Stimulated activated CD4-positive, alpha-beta T cell treated with anti-CD3 and anti-CD28 coated beads, Interleukin-1b, Interleukin-23, amount 100 ng/mL, for 48 hours (primary cell): ENCODE data around the gene PIP4K2A.
"Not testable (repeated sequence)": the region's sequence is repeated elsewhere in the genome, so short reads cannot be mapped to it uniquely, and the experiment has no call there.

Source experiments
- DNase-seq: peaks from one replicate; pipeline ENCODE4 v3.0.0-alpha.2; 2020

The PIP4K2A gene

GRCh38 chr10:22714479-22715289 lies at the start of gene PIP4K2A:
Gene PIP4K2A, minus strand, starts transcription at chr10:22714578. Its CDS starts 252 bp downstream, at chr10:22714326.
- DNase-seq, result peak; percentile 67

GRCh38 chr10:22761569-22762220 lies 47.3 kb upstream of the PIP4K2A start:
- no peak for DNase-seq

GRCh38 chr10:22760025-22760424 lies 45.6 kb upstream of the PIP4K2A start:
- DNase-seq, result no peak

- DNase-seq, result no peak
These were observed 44.5 kb upstream of the PIP4K2A start for GRCh38 chr10:22758867-22759266.

GRCh38 chr10:22754296-22754695 lies 39.9 kb upstream of the PIP4K2A start:
- DNase-seq, result no peak

GRCh38 chr10:22753786-22754185 lies 39.4 kb upstream of the PIP4K2A start:
- no peak for DNase-seq

GRCh38 chr10:22752272-22752889 lies 38.0 kb upstream of the PIP4K2A start:
- no peak for DNase-seq

GRCh38 chr10:22750131-22750530 lies 35.8 kb upstream of the PIP4K2A start:
- no peak for DNase-seq

- DNase-seq, result not testable (repeated sequence)
These were observed 30.5 kb upstream of the PIP4K2A start for GRCh38 chr10:22744858-22745257.

- DNase-seq, result no peak
These were observed 28.3 kb upstream of the PIP4K2A start for GRCh38 chr10:22742678-22743077.

GRCh38 chr10:22741631-22742030 lies 27.3 kb upstream of the PIP4K2A start:
- not testable (repeated sequence) for DNase-seq

GRCh38 chr10:22740180-22740579 lies 25.8 kb upstream of the PIP4K2A start:
- no peak for DNase-seq

- DNase-seq, result no peak
These were observed 23.2 kb upstream of the PIP4K2A start for GRCh38 chr10:22737587-22737986.

- DNase-seq, result no peak
These were observed 21.8 kb upstream of the PIP4K2A start for GRCh38 chr10:22736134-22736533.

GRCh38 chr10:22733992-22734391 lies 19.6 kb upstream of the PIP4K2A start:
- no peak for DNase-seq

GRCh38 chr10:22727663-22728062 lies 13.3 kb upstream of the PIP4K2A start:
- DNase-seq, result no peak

- no peak for DNase-seq
These were observed 12.7 kb upstream of the PIP4K2A start for GRCh38 chr10:22727112-22727511.

- no peak for DNase-seq
These were observed 10.4 kb upstream of the PIP4K2A start for GRCh38 chr10:22724773-22725172.

- DNase-seq, result no peak
These were observed 9.4 kb upstream of the PIP4K2A start for GRCh38 chr10:22723783-22724182.

- no peak for DNase-seq
These were observed 9.0 kb upstream of the PIP4K2A start for GRCh38 chr10:22723343-22723779.

GRCh38 chr10:22722626-22723169 lies 8.3 kb upstream of the PIP4K2A start:
- no peak for DNase-seq

GRCh38 chr10:22720667-22721066 lies 6.3 kb upstream of the PIP4K2A start:
- DNase-seq, result no peak

GRCh38 chr10:22719406-22720042 lies 5.1 kb upstream of the PIP4K2A start:
- no peak for DNase-seq
